ENCODE data around the gene PPME1.

GRCh38 chr11:74238243-74238642, 67.2 kb downstream of the PPME1 start:
- no peak for TF ChIP-seq ZNF174 (tag by site-specific recombination; IDR thresholded peaks at IDR 0.05)
- no peak for TF ChIP-seq MYNN (tag by site-specific recombination; IDR thresholded peaks at IDR 0.05; ENCODE audit: borderline replicate concordance)
- no peak for TF ChIP-seq ZNF785 (tag by site-specific recombination; IDR thresholded peaks at IDR 0.05)
- no peak for TF ChIP-seq ZNF449 (tag by site-specific recombination; IDR thresholded peaks at IDR 0.05)
- no peak for TF ChIP-seq CTCF (tag by site-specific recombination; IDR thresholded peaks at IDR 0.05)
- no peak for TF ChIP-seq RBAK (tag by site-specific recombination; IDR thresholded peaks at IDR 0.05)
- TF ChIP-seq SETDB1 (IDR thresholded peaks at IDR 0.05; ENCODE audit: insufficient read length, low read length) = no peak
- no peak for TF ChIP-seq ZNF24 (tag by site-specific recombination; IDR thresholded peaks at IDR 0.05)
- TF ChIP-seq MEIS1 (CRISPR knock-in tag; IDR thresholded peaks at IDR 0.05; ENCODE audit: borderline replicate concordance) = no peak
- no peak for TF ChIP-seq ZNF148 (tag by site-specific recombination; IDR thresholded peaks at IDR 0.05; ENCODE audit: borderline replicate concordance)
